GM12891 (cell line): ENCODE measurements around the gene ZDHHC24.

Source experiments
- DNase-seq: peaks from one replicate; pipeline ENCODE4 v3.0.0; 2011; ENCODE audit warnings: low spot score; ENCODE audit not compliant: insufficient read length
- FAIRE-seq: peaks from 2 replicates; lab custom pipeline; 2011; peaks lifted over from hg19 to GRCh38; lab: Jason Lieb, UNC
- PAX5 ChIP-seq: IDR thresholded peaks from 2 replicates; pipeline ENCODE4 v1.6.1; 2011; ENCODE audit warnings: low read length, moderate library complexity, mild to moderate bottlenecking; ENCODE audit not compliant: insufficient read depth, severe bottlenecking
- POLR2A ChIP-seq: IDR thresholded peaks from 2 replicates; pipeline ENCODE4 v1.6.1; 2011; ENCODE audit warnings: low read depth, low read length, control low read depth
- POLR2AphosphoS5 ChIP-seq: IDR thresholded peaks from 2 replicates; pipeline ENCODE4 v1.6.1; 2011; ENCODE audit warnings: low read depth, low read length, control low read depth
- POU2F2 ChIP-seq: IDR thresholded peaks from 2 replicates; pipeline ENCODE4 v1.6.1; 2011; ENCODE audit warnings: low read depth, mild to moderate bottlenecking, control low read depth, low read length, moderate library complexity
- SPI1 ChIP-seq: IDR thresholded peaks from 2 replicates; pipeline ENCODE4 v1.6.1; 2011; ENCODE audit warnings: low read depth, low read length, control low read depth
- TAF1 ChIP-seq: IDR thresholded peaks from 2 replicates; pipeline ENCODE4 v1.6.1; 2011; ENCODE audit warnings: low read depth, low read length, control low read depth

ZDHHC24 gene

GRCh38 chr11:66563832-66564231, 18.0 kb upstream of the ZDHHC24 start:
- DNase-seq (no peak), FAIRE-seq (no peak)
- TF ChIP-seq PAX5 (no peak), SPI1 (no peak), POU2F2 (no peak), POLR2AphosphoS5 (no peak), POLR2A (no peak), TAF1 (no peak)

GRCh38 chr11:66562907-66563583, 17.2 kb upstream of the ZDHHC24 start:
- TF ChIP-seq POU2F2 (no peak), POLR2AphosphoS5 (no peak), SPI1 (no peak), TAF1 (no peak), PAX5 (no peak), POLR2A (no peak)
- FAIRE-seq: no peak
- no peak for DNase-seq

- DNase-seq (no peak), FAIRE-seq (no peak)
- TF ChIP-seq POU2F2: no peak
- no peak for TF ChIP-seq PAX5
- TF ChIP-seq POLR2AphosphoS5: no peak
- TF ChIP-seq TAF1: no peak
- TF ChIP-seq POLR2A: no peak
- no peak for TF ChIP-seq SPI1
Measured at GRCh38 chr11:66562275-66562674, 16.4 kb upstream of the ZDHHC24 start.

- FAIRE-seq: no peak
- TF ChIP-seq POLR2AphosphoS5 (no peak), TAF1 (no peak)
- no peak for DNase-seq
Measured at GRCh38 chr11:66561975-66562248, 16.1 kb upstream of the ZDHHC24 start.

GRCh38 chr11:66561178-66561974, 15.5 kb upstream of the ZDHHC24 start:
- FAIRE-seq: no peak
- no peak for DNase-seq
- no peak for TF ChIP-seq TAF1
- no peak for TF ChIP-seq POLR2AphosphoS5

GRCh38 chr11:66559866-66560676, 14.2 kb upstream of the ZDHHC24 start:
- no peak for DNase-seq
- FAIRE-seq: peak; percentile 38
- TF ChIP-seq PAX5 (no peak), POLR2AphosphoS5 (no peak), POU2F2 (no peak), SPI1 (no peak), TAF1 (no peak), POLR2A (no peak)

GRCh38 chr11:66559142-66559865, 13.5 kb upstream of the ZDHHC24 start:
- no peak for TF ChIP-seq POLR2A
- TF ChIP-seq POLR2AphosphoS5: no peak
- no peak for TF ChIP-seq PAX5
- TF ChIP-seq POU2F2: no peak
- no peak for TF ChIP-seq SPI1
- TF ChIP-seq TAF1: no peak
- DNase-seq (no peak), FAIRE-seq (no peak)

GRCh38 chr11:66557733-66558326, 12.0 kb upstream of the ZDHHC24 start:
- no peak for DNase-seq
- TF ChIP-seq POLR2A (no peak), POU2F2 (no peak), SPI1 (no peak), POLR2AphosphoS5 (no peak), PAX5 (no peak), TAF1 (no peak)
- no peak for FAIRE-seq

GRCh38 chr11:66556086-66556485, 10.2 kb upstream of the ZDHHC24 start:
- FAIRE-seq (no peak), DNase-seq (no peak)
- no peak for TF ChIP-seq SPI1
- no peak for TF ChIP-seq POU2F2
- no peak for TF ChIP-seq POLR2AphosphoS5
- no peak for TF ChIP-seq TAF1
- no peak for TF ChIP-seq PAX5
- TF ChIP-seq POLR2A: no peak
